HG03196 (cell line): ENCODE data around the gene CHD5.

ENCODE experiments used
- ATAC-seq: cut with Tn5 transposase; IDR thresholded peaks from one replicate; pipeline ENCODE4 v1.9.1; 2021; ENCODE audit not compliant: unreplicated experiment

The CHD5 gene

GRCh38 chr1:6175411-6175828, 4.7 kb downstream of the CHD5 start:
- no peak for ATAC-seq

GRCh38 chr1:6174621-6175410, 5.3 kb downstream of the CHD5 start:
- no peak for ATAC-seq

- ATAC-seq, result no peak
Measured at GRCh38 chr1:6172549-6172948, 7.6 kb downstream of the CHD5 start.

GRCh38 chr1:6171548-6172124, 8.5 kb downstream of the CHD5 start:
- no peak for ATAC-seq

GRCh38 chr1:6170742-6171201, 9.3 kb downstream of the CHD5 start:
- ATAC-seq, result no peak

GRCh38 chr1:6170116-6170741, 9.9 kb downstream of the CHD5 start:
- ATAC-seq, result no peak

GRCh38 chr1:6168947-6169586, 11.1 kb downstream of the CHD5 start:
- no peak for ATAC-seq

GRCh38 chr1:6167391-6168303, 12.5 kb downstream of the CHD5 start:
- ATAC-seq, result no peak

GRCh38 chr1:6166655-6167390, 13.3 kb downstream of the CHD5 start:
- no peak for ATAC-seq

- no peak for ATAC-seq
Measured at GRCh38 chr1:6166221-6166620, 13.9 kb downstream of the CHD5 start.

GRCh38 chr1:6165441-6165985, 14.6 kb downstream of the CHD5 start:
- ATAC-seq, result no peak

GRCh38 chr1:6165027-6165426, 15.1 kb downstream of the CHD5 start:
- no peak for ATAC-seq

- no peak for ATAC-seq
Measured at GRCh38 chr1:6163973-6164617, 16.0 kb downstream of the CHD5 start.

GRCh38 chr1:6163191-6163972, 16.7 kb downstream of the CHD5 start:
- no peak for ATAC-seq

GRCh38 chr1:6162773-6163172, 17.3 kb downstream of the CHD5 start:
- ATAC-seq, result no peak

- no peak for ATAC-seq
Measured at GRCh38 chr1:6162341-6162740, 17.8 kb downstream of the CHD5 start.

- ATAC-seq, result no peak
Measured at GRCh38 chr1:6158181-6158580, 21.9 kb downstream of the CHD5 start.

- no peak for ATAC-seq
Measured at GRCh38 chr1:6157528-6158174, 22.5 kb downstream of the CHD5 start.
